HEK293 (cell line): ENCODE results near the gene FAM78A.

Source experiments
- CTCF ChIA-PET: fragments of 350-600 bp; formaldehyde crosslinking; extraction: SDS; loops from one replicate; lab custom pipeline; 2021; ENCODE audit warnings: antibody characterized with exemption; lab: Yijun Ruan, JAX
- POLR2A ChIA-PET: fragments of 300-600 bp; formaldehyde crosslinking; extraction: SDS; loops from one replicate; lab custom pipeline; 2020; ENCODE audit warnings: antibody characterized with exemption, inconsistent platforms; lab: Yijun Ruan, JAX
- H3K27ac ChIP-seq: fragments of 200-500 bp; sonication (Bioruptor generic); 2 replicates; pipeline ENCODE4 v1.5.1; 2014; ENCODE audit warnings: low read depth, low read length, control low read depth, inconsistent platforms; ENCODE audit errors: extremely low read depth
- H3K36me3 ChIP-seq, 2 experiments: fragments of 200-500 bp in 1 of 2; sonication (Bioruptor generic) in 1 of 2; 1 replicate in 1 of 2; 2 replicates in 1 of 2; pipeline ENCODE4 v1.5.1; 2014 to 2017; ENCODE audit warnings: inconsistent platforms in 2 of 2, low read length in 2 of 2; ENCODE audit not compliant: control insufficient read depth in 2 of 2, insufficient read depth in 1 of 2
- H3K4me1 ChIP-seq: fragments of 200-500 bp; sonication (Bioruptor generic); 2 replicates; pipeline ENCODE4 v1.5.1; 2014; ENCODE audit warnings: mild to moderate bottlenecking, low read length, inconsistent platforms; ENCODE audit not compliant: control insufficient read depth, insufficient read depth
- H3K4me3 ChIP-seq: 2 replicates; pipeline ENCODE4 v1.5.1; 2011; ENCODE audit warnings: low read depth, mild to moderate bottlenecking, control low read depth, low read length, moderate library complexity
- H3K9me3 ChIP-seq: fragments of 200-500 bp; sonication (Bioruptor generic); 2 replicates; pipeline ENCODE4 v1.5.1; 2014; ENCODE audit warnings: low read depth, low read length, inconsistent platforms; ENCODE audit not compliant: control insufficient read depth, insufficient read depth
- HOXA7 ChIP-seq: sonication (generic); formaldehyde crosslinking; IDR thresholded peaks from 2 replicates; pipeline ENCODE4 v1.8.1; 2022; ENCODE audit warnings: missing genetic modification reagents, borderline replicate concordance
- HOXC10 ChIP-seq: sonication (generic); formaldehyde crosslinking; IDR thresholded peaks from 2 replicates; pipeline ENCODE4 v1.8.1; 2023; ENCODE audit warnings: mild to moderate bottlenecking, missing genetic modification reagents
- KLF10 ChIP-seq: fragments of 450-650 bp; IDR thresholded peaks from 2 replicates; pipeline ENCODE4 v1.5.1; 2018; ENCODE audit warnings: missing biosample characterization, mild to moderate bottlenecking, missing genetic modification characterization
- REPIN1 ChIP-seq: fragments of 450-650 bp; formaldehyde crosslinking; IDR thresholded peaks from 2 replicates; pipeline ENCODE4 v1.5.1; 2017; ENCODE audit warnings: missing biosample characterization, missing genetic modification characterization, low read depth
- SETDB1 ChIP-seq: IDR thresholded peaks from one replicate; pipeline ENCODE4 v1.6.1; 2017; ENCODE audit warnings: mild to moderate bottlenecking, low read length, moderate library complexity, mixed read lengths; ENCODE audit not compliant: insufficient read length
- ZBTB20 ChIP-seq: fragments of 450-650 bp; formaldehyde crosslinking; IDR thresholded peaks from 2 replicates; pipeline ENCODE4 v1.5.1; 2016; ENCODE audit warnings: missing biosample characterization, missing genetic modification characterization
- ZIC2 ChIP-seq: fragments of 450-650 bp; formaldehyde crosslinking; IDR thresholded peaks from 2 replicates; pipeline ENCODE4 v1.5.1; 2016; ENCODE audit warnings: missing biosample characterization, missing genetic modification characterization
- ZNF140 ChIP-seq: fragments of 450-650 bp; formaldehyde crosslinking; IDR thresholded peaks from 2 replicates; pipeline ENCODE4 v1.5.1; 2016; ENCODE audit warnings: missing biosample characterization, missing genetic modification characterization
- ZNF155 ChIP-seq: fragments of 450-650 bp; formaldehyde crosslinking; IDR thresholded peaks from 2 replicates; pipeline ENCODE4 v1.5.1; 2016; ENCODE audit warnings: missing biosample characterization, missing genetic modification characterization
- ZNF223 ChIP-seq: fragments of 450-650 bp; formaldehyde crosslinking; IDR thresholded peaks from 2 replicates; pipeline ENCODE4 v1.5.1; 2016; ENCODE audit warnings: missing biosample characterization, missing genetic modification characterization
- ZNF530 ChIP-seq: fragments of 450-650 bp; formaldehyde crosslinking; IDR thresholded peaks from 2 replicates; pipeline ENCODE4 v1.5.1; 2016; ENCODE audit warnings: low read depth, missing biosample characterization, missing genetic modification characterization
- ZNF837 ChIP-seq: fragments of 450-650 bp; formaldehyde crosslinking; IDR thresholded peaks from 2 replicates; pipeline ENCODE4 v1.5.1; 2016; ENCODE audit warnings: missing biosample characterization, missing genetic modification characterization
- TF ChIP-seq, protein P1 (sequence below): fragments of 450-650 bp; formaldehyde crosslinking; optimal IDR thresholded peaks from 2 replicates; pipeline ENCODE3; 2016; ENCODE audit warnings: missing biosample characterization, mild to moderate bottlenecking, missing genetic modification characterization
- TF ChIP-seq, protein P2 (sequence below): IDR thresholded peaks from 2 replicates; pipeline ENCODE4 v1.6.1; 2011; ENCODE audit warnings: mild to moderate bottlenecking, low read depth, low read length, borderline replicate concordance
- TF ChIP-seq, protein P3 (sequence below): fragments of 450-650 bp; formaldehyde crosslinking; IDR thresholded peaks from 2 replicates; pipeline ENCODE4 v1.5.1; 2017; ENCODE audit warnings: missing biosample characterization, missing genetic modification characterization
- TF ChIP-seq, protein P4 (sequence below): fragments of 450-650 bp; formaldehyde crosslinking; IDR thresholded peaks from 2 replicates; pipeline ENCODE4 v1.5.1; 2016; ENCODE audit warnings: missing biosample characterization, missing genetic modification characterization

FAM78A gene

DNA sequence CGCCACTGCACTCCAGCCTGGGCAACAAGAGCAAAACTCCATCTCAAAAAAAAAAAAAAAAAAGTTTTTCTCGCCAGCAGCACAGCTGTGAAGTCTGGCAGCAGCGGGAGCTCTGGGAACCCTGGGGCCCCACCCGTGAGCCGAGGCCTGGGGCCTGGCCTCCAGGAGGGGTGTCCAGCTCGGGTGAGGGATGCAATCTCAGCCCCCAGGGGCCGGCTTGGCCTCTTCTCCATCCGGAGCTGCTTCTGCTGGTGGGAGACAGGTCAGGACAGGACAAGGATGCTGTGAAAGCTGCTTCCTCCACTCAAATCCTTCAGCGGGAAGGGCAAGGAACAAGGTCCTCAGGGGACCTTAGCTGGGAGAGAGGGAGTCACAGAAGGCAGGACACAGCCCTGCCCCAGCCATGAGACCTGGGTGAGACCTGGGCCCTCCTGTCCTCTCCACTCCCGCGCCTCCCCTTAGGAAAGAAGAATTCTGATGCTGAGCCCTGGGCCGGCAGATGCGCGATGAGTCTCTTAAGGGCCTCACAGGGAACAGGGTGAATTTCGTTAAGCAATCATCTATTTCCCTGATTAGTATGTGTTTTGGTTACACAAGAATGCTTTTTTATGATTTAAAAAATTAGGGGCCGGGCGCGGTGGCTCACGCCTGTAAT lies 43.8 kb upstream of the FAM78A start:
- H3K27ac ChIP-seq: no peak overlapping the region
- H3K36me3 ChIP-seq: no peaks in the 10 kb centered on the region
- TF ChIP-seq ZBTB20 (tag by site-specific recombination) (peak; percentile 67), ZIC2 (peak; percentile 33; the same call in 1 of the 2 replicates), ZNF223 (tag by site-specific recombination) (no peak), HOXA7 (CRISPR knock-in tag) (no peak), ZNF140 (no peak), KLF10 (no peak)
- TF ChIP-seq, protein P1, sequence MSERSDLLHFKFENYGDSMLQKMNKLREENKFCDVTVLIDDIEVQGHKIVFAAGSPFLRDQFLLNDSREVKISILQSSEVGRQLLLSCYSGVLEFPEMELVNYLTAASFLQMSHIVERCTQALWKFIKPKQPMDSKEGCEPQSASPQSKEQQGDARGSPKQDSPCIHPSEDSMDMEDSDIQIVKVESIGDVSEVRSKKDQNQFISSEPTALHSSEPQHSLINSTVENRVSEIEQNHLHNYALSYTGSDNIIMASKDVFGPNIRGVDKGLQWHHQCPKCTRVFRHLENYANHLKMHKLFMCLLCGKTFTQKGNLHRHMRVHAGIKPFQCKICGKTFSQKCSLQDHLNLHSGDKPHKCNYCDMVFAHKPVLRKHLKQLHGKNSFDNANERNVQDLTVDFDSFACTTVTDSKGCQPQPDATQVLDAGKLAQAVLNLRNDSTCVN: no peak
- TF ChIP-seq, all 188 proteins: peak for 2
- Histone ChIP-seq H3K4me3 (no peak overlapping the region), H3K9me3 (no peaks in the 10 kb centered on the region), H3K4me1 (no peaks in the 10 kb centered on the region)
- POLR2A ChIA-PET: no interaction called here
- CTCF ChIA-PET: interaction anchor here (1.4 to 1.8 kb wide), 2 partner anchors 16 to 22 kb away, joined by 4 to 7 read pairs; no protein-coding TSS in a partner anchor

DNA sequence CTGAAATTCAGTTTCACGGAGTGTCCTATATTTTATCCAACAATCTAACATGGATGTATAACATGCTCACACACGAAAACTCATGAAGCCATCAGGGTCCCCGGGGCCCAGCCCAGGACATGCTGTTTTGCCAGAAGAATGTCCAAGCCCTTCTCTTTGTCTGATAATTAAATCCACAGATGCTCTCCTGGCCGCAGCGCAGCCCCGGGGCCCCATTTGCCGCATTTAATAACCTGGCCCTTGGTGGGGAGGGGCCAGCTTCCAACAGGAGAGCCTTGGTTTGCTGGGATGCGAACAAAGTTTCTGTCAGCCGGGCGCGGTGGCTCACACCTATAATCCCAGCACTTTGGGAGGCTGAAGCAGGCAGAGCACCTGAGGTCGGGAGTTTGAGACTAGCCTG lies 43.2 kb upstream of the FAM78A start:
- TF ChIP-seq, protein P2, sequence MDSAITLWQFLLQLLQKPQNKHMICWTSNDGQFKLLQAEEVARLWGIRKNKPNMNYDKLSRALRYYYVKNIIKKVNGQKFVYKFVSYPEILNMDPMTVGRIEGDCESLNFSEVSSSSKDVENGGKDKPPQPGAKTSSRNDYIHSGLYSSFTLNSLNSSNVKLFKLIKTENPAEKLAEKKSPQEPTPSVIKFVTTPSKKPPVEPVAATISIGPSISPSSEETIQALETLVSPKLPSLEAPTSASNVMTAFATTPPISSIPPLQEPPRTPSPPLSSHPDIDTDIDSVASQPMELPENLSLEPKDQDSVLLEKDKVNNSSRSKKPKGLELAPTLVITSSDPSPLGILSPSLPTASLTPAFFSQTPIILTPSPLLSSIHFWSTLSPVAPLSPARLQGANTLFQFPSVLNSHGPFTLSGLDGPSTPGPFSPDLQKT: no peak
- TF ChIP-seq ZNF530 (tag by site-specific recombination): no peak
- no peak for TF ChIP-seq ZNF155 (tag by site-specific recombination)
- TF ChIP-seq REPIN1 (tag by site-specific recombination): no peak
- TF ChIP-seq, protein P3, sequence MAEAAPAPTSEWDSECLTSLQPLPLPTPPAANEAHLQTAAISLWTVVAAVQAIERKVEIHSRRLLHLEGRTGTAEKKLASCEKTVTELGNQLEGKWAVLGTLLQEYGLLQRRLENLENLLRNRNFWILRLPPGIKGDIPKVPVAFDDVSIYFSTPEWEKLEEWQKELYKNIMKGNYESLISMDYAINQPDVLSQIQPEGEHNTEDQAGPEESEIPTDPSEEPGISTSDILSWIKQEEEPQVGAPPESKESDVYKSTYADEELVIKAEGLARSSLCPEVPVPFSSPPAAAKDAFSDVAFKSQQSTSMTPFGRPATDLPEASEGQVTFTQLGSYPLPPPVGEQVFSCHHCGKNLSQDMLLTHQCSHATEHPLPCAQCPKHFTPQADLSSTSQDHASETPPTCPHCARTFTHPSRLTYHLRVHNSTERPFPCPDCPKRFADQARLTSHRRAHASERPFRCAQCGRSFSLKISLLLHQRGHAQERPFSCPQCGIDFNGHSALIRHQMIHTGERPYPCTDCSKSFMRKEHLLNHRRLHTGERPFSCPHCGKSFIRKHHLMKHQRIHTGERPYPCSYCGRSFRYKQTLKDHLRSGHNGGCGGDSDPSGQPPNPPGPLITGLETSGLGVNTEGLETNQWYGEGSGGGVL (tag by site-specific recombination): no peak
- no peak for TF ChIP-seq HOXC10
- TF ChIP-seq, protein P4, sequence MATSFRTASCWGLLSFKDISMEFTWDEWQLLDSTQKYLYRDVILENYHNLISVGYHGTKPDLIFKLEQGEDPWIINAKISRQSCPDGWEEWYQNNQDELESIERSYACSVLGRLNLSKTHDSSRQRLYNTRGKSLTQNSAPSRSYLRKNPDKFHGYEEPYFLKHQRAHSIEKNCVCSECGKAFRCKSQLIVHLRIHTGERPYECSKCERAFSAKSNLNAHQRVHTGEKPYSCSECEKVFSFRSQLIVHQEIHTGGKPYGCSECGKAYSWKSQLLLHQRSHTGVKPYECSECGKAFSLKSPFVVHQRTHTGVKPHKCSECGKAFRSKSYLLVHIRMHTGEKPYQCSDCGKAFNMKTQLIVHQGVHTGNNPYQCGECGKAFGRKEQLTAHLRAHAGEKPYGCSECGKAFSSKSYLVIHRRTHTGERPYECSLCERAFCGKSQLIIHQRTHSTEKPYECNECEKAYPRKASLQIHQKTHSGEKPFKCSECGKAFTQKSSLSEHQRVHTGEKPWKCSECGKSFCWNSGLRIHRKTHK: no peak
- TF ChIP-seq SETDB1: no peak
- TF ChIP-seq ZNF837 (tag by site-specific recombination): no peak
- no peak overlapping the region for H3K4me3 ChIP-seq
- H3K27ac ChIP-seq: no peak overlapping the region
- H3K4me1 ChIP-seq: no peaks in the 10 kb centered on the region
- POLR2A ChIA-PET: no interaction called here
- CTCF ChIA-PET: interaction anchor here (1.4 to 1.8 kb wide), 2 partner anchors 17 to 22 kb away, joined by 4 to 7 read pairs; no protein-coding TSS in a partner anchor
- no peaks in the 10 kb centered on the region for H3K36me3 ChIP-seq
- H3K9me3 ChIP-seq: no peaks in the 10 kb centered on the region
